Fibroblast of pulmonary artery (primary cell): ENCODE results near the gene TMEM132E.

Experiments
- DNase-seq: peaks from one replicate; pipeline ENCODE4 v3.0.0-alpha.2; 2010; ENCODE audit warnings: low read depth
- H3K4me3 ChIP-seq: replicated peaks from 2 replicates; pipeline ENCODE4 v1.5.1; 2011; ENCODE audit warnings: low read depth, mild to moderate bottlenecking, control low read depth, low read length, moderate library complexity
- TF ChIP-seq, protein P1 (sequence below): IDR thresholded peaks from 2 replicates; pipeline ENCODE4 v1.5.1; 2011; ENCODE audit warnings: mild to moderate bottlenecking, control low read depth, low read length, inconsistent platforms; ENCODE audit errors: missing control alignments

TMEM132E gene

DNA sequence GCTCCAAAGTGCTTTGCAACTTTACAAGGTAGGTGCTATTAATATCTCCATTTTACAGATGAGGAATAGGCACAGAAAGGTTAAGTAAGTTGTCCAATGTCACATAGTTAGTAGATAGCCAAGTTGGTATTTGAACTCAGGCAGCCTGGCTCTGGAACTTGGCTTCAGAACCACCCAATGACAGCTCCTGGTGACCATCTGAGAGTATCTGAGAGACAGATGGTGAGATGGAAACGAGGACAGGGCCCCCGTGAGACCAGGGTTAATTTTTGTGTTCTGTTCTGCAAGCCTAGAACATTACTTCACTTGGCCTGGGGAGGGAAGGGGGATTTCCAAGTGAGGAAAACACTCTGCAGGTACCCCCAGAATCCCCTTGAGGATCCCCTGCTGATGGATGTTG, 9.8 kb upstream of the TMEM132E start:
- DNase-seq: no peak
- TF ChIP-seq, protein P1, sequence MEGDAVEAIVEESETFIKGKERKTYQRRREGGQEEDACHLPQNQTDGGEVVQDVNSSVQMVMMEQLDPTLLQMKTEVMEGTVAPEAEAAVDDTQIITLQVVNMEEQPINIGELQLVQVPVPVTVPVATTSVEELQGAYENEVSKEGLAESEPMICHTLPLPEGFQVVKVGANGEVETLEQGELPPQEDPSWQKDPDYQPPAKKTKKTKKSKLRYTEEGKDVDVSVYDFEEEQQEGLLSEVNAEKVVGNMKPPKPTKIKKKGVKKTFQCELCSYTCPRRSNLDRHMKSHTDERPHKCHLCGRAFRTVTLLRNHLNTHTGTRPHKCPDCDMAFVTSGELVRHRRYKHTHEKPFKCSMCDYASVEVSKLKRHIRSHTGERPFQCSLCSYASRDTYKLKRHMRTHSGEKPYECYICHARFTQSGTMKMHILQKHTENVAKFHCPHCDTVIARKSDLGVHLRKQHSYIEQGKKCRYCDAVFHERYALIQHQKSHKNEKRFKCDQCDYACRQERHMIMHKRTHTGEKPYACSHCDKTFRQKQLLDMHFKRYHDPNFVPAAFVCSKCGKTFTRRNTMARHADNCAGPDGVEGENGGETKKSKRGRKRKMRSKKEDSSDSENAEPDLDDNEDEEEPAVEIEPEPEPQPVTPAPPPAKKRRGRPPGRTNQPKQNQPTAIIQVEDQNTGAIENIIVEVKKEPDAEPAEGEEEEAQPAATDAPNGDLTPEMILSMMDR: no peak
- no peak overlapping the region for H3K4me3 ChIP-seq

DNA sequence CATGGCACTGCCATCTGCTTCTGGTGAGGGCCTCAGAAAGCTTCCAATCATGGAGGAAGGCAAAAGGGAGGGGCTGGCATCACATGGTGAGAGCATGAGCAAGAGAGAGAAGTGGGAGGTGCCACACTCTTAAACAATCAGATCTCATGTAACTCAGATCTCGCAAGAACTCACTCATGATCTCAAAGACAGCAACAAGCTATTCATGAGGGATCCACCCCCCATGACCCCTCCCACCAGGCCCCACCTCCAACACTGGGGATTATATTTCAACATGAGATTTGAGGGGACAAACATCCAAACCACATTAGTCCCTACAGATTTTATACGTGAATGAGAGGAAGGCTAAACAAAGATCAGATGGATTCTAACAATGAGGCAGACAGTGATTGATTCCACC, 8.9 kb upstream of the TMEM132E start:
- H3K4me3 ChIP-seq: no peak overlapping the region
- DNase-seq: no peak
- TF ChIP-seq, protein P1: no peak

DNA sequence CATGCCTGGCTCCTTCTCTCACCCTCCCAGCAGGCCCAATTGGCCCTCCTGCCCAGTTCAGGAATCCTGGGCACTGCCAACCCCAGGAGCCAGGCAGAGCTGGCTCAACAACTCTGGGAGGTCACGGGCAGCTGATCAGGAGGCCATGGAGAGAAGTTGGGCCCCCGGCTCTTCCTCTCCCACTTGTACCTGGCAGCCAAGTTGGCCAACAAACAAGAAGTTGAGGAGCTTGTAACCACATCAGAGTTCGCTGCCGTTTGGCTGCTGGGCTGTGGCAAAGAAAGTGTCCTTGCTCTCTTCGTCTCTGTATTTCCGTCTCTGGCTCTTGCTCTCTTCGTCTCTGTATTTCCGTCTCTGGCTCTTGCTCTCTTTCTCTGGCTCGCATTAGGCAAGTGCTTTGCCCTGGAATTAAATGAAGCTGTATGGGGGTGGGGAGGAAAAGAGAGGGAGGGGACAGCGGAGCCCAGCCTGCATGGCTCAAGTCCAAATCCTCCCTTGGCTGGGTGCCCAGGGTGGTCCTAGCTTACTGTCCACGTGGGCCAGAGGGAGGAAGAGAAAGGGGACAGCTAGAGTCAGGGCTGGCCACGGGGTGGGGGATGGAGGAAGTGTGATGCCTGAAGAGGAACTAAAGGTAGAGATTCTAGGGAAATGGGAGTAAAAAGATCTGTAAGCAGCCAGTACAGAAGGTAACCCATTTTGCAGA, 7.8 kb upstream of the TMEM132E start:
- TF ChIP-seq, protein P1: no peak
- H3K4me3 ChIP-seq: no peak overlapping the region
- DNase-seq: no peak

DNA sequence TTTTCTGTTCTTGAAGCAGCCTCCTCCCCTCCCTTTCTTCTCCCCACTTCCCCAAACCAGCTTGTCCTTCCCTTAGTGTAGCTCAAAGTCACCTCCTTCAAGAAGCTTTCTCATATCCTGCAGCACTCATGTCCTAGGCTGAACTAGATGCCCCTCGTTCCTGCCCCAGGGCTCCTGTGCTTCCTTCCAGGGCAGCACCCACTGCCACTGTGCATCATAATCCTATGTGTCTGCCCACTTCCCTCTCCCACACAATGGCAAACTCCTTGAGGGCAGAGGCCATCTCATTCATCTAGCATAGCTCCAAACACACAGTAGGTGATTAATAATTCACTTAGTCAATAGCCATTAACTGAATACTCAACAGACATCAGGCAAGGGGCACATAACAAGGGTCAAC, 6.9 kb upstream of the TMEM132E start:
- H3K4me3 ChIP-seq: no peak overlapping the region
- no peak for DNase-seq
- TF ChIP-seq, protein P1: no peak

DNA sequence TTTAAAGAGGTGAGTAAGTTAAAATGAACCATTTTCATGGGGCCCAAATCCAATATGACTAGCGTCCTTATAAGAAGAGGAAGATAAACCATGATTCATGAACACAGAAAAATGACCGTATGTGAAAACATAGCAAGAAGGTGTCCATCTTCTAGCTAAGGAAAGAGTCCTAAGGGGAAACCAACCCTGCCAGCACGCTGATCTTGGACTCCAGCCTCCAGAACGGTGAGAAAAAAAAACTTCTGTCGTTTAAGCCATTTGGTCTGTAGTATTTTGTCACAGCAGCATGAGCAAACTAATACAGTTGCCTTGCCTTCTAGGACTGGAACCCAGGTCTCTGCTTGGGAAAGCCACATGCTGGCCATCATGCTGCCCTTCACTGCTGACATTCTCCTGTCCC, 4.2 kb upstream of the TMEM132E start:
- DNase-seq: no peak
- TF ChIP-seq, protein P1: no peak
- H3K4me3 ChIP-seq: no peak overlapping the region

DNA sequence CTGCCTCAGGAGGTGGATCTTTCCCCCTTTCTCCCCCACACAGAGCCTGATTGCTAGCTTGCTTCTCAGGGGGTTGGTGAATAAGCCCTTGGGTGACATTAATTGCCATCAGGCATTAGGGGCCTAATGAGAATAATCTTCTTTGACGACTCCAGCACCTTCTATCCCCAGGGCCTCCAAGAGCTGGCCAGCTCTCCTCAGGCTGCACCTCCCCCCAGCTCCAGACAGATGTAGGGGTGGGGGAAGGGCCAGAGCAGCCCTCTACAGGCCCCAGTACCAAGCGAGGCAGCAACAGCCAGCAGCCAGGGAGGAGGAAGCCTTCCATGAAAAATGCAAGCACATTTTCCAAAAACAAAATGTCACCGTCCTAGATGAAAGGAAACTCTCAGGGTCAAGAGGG, 1.4 kb upstream of the TMEM132E start:
- H3K4me3 ChIP-seq: no peak overlapping the region
- TF ChIP-seq, protein P1: no peak
- DNase-seq: no peak

DNA sequence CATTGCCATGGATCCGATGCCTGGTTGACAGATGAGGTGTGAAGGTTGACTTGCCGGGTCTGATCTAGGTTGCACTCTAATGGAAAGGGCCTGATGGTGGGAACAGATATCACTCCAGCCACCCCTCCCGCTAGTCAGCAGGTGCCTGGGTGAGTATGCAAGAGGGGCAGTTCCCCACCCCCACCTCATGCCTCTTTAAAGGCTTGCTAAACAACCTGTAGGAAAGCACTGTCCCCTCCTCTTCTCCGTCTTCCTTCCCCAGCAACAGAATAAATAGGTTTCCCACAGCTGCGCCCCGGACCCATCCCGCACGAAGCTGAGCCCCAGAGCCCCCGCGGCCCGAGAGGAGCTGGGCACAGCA, 746 bp upstream of the TMEM132E start:
- TF ChIP-seq, protein P1: no peak
- no peak overlapping the region for H3K4me3 ChIP-seq
- no peak for DNase-seq
